Liver (tissue), 9 donors: Measurements from ENCODE around the gene CA14. TPM values are rescaled to one million over a fixed set of nuclear protein-coding genes. Genes with fewer than 3 reads are reported as not detected.
A peak's percentile ranks its signal among the peaks of the same experiment; 100 is the strongest.

Source experiments
- DNase-seq: peaks from one replicate; pipeline ENCODE4 v3.0.0-alpha.2; 2017; ENCODE audit warnings: low spot score
- H3K27ac ChIP-seq, 2 donors: one replicate each; pipeline ENCODE4 v1.7.0; 2013; ENCODE audit warnings: inconsistent platforms in 2 of 2, low read length in 2 of 2, control low read depth in 1 of 2, low read depth in 1 of 2, mild to moderate bottlenecking in 1 of 2
- H3K27me3 ChIP-seq, 4 donors: one replicate each; pipeline versions ENCODE4 v1.6.1 to v1.7.0; 2013; ENCODE audit warnings: low read length in 3 of 4, inconsistent platforms in 1 of 4, mild to moderate bottlenecking in 1 of 4, moderate library complexity in 1 of 4; ENCODE audit not compliant: control insufficient read depth in 4 of 4, insufficient read depth in 4 of 4
- H3K36me3 ChIP-seq, 4 donors: one replicate each; pipeline versions ENCODE4 v1.6.1 to v1.7.0; 2013; ENCODE audit warnings: low read length in 3 of 4, mild to moderate bottlenecking in 3 of 4, low read depth in 1 of 4, moderate library complexity in 1 of 4; ENCODE audit not compliant: control insufficient read depth in 4 of 4, insufficient read depth in 3 of 4
- H3K4me1 ChIP-seq, 4 donors: one replicate each; pipeline versions ENCODE4 v1.6.1 to v1.7.0; 2013; ENCODE audit warnings: low read length in 3 of 4, mild to moderate bottlenecking in 3 of 4, moderate library complexity in 1 of 4; ENCODE audit not compliant: control insufficient read depth in 4 of 4, insufficient read depth in 4 of 4
- H3K4me3 ChIP-seq, 3 donors: one replicate each; pipeline versions ENCODE4 v1.6.1 to v1.7.0; 2013; ENCODE audit warnings: low read length in 3 of 3, control low read depth in 1 of 3, low read depth in 1 of 3, mild to moderate bottlenecking in 1 of 3
- H3K9ac ChIP-seq, 2 donors: one replicate each; pipeline ENCODE4 v1.7.0; 2013; ENCODE audit warnings: low read length in 2 of 2, mild to moderate bottlenecking in 2 of 2, moderate library complexity in 2 of 2, control low read depth in 1 of 2, low read depth in 1 of 2
- H3K9me3 ChIP-seq, 4 donors: one replicate each; pipeline versions ENCODE4 v1.6.1 to v1.7.0; 2013; ENCODE audit warnings: low read length in 3 of 4; ENCODE audit not compliant: control insufficient read depth in 4 of 4
- HNF4A ChIP-seq, 2 donors: conservative IDR thresholded peaks; 2 replicates each; pipeline ENCODE4 v1.6.1; 2016; ENCODE audit warnings: antibody characterized with exemption in 2 of 2, mild to moderate bottlenecking in 2 of 2
- NR2F2 ChIP-seq: IDR thresholded peaks from 2 replicates; pipeline ENCODE4 v1.6.1; 2016; ENCODE audit warnings: antibody characterized with exemption
- RAD21 ChIP-seq, 2 donors: IDR thresholded peaks; 2 replicates each; pipeline ENCODE4 v1.6.1; 2016; ENCODE audit warnings: antibody characterized with exemption in 2 of 2, mild to moderate bottlenecking in 2 of 2
- RXRA ChIP-seq, 2 donors: IDR thresholded peaks; 2 replicates each; pipeline ENCODE4 v1.6.1; 2017 to 2018; ENCODE audit warnings: antibody characterized with exemption in 2 of 2, mild to moderate bottlenecking in 1 of 2
- SP1 ChIP-seq: IDR thresholded peaks from 2 replicates; pipeline ENCODE4 v1.6.1; 2018; ENCODE audit warnings: antibody characterized with exemption, mild to moderate bottlenecking
- TAF1 ChIP-seq: conservative IDR thresholded peaks from 2 replicates; pipeline ENCODE4 v1.6.1; 2016; ENCODE audit warnings: antibody characterized with exemption, mild to moderate bottlenecking
- YY1 ChIP-seq: IDR thresholded peaks from 2 replicates; pipeline ENCODE4 v1.6.1; 2016; ENCODE audit warnings: antibody characterized with exemption, mild to moderate bottlenecking
- WGBS: extraction: QIAGEN DNeasy Blood & Tissue Kit; methylation state at CpG from one replicate; pipeline ENCODE4 v1.1.7; 2013; 5-methylcytosine and 5-hydroxymethylcytosine counted together
- polyA plus RNA-seq, 2 donors: library from polyadenylated mRNA; stranded (reverse) in 1 of 2; unstranded in 1 of 2; fragments of 200-250 nt in 1 of 2; fragments of >200 nt in 1 of 2; fragmentation: Nextera tagmentation in 1 of 2; extraction: Ambion mirVana in 1 of 2; gene quantifications; one replicate each; pipeline versions ENCODE4 v1.2.1 to v1.2.3, GENCODE V29; 2013 to 2015
- total RNA-seq, 2 donors: library from RNA; depleted of rRNA; stranded (reverse); fragments of >200 nt; gene quantifications; one replicate each; pipeline ENCODE4 v1.2.3, GENCODE V29; 2014
- TF ChIP-seq, protein P1 (sequence below): IDR thresholded peaks from 2 replicates; pipeline ENCODE4 v1.6.1; 2016; ENCODE audit warnings: antibody characterized with exemption
- TF ChIP-seq, protein P2 (sequence below): IDR thresholded peaks from 2 replicates; pipeline ENCODE4 v1.6.1; 2016; ENCODE audit warnings: antibody characterized with exemption, mild to moderate bottlenecking
- donor health status: healthy.
- donor health status: healthy.
- donor health status: healthy.
- donor health status: healthy.
- donor health status: healthy.

CA14 gene
- total and polyA plus RNA-seq, 4 donors: 0.22 to 2.7 (median 1.2) TPM

DNA sequence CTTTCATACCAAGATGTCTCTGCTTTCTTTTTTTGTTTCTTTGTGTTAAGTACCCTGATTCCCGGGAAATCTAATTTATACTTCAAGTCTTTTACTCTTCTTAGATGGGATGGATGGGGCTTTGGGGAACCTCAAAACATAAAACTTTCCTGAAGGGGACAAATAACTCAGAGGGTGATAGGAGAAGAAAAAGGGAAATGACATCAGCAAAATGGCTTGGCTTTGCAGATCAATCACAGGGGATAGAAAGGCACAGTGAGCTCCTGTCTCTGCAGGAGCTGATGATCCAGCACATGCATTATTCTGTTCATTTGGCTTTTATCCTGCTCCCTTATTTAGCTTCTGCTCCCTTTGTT, 1.4 kb upstream of the CA14 start:
- Histone ChIP-seq H3K9me3 (no peaks in the 10 kb centered on the region), H3K9ac (peak overlapping the region in 1 of 2 donors; percentile 91), H3K27me3 (no peaks in the 10 kb centered on the region), H3K27ac (no peak overlapping the region), H3K4me3 (no peak overlapping the region), H3K36me3 (no peaks in the 10 kb centered on the region), H3K4me1 (peaks cover 12 to 56% (median 53%) of the 10 kb centered on the region in 4 donors)
- WGBS: 2% methylated on average over 1 of the region's 1 CpG
- TF ChIP-seq, protein P1, sequence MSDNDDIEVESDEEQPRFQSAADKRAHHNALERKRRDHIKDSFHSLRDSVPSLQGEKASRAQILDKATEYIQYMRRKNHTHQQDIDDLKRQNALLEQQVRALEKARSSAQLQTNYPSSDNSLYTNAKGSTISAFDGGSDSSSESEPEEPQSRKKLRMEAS: no peak
- TF ChIP-seq NR2F2 (peak; percentile 5), RXRA (IDR thresholded peaks at IDR 0.05) (no peak)
- no peak for DNase-seq

DNA sequence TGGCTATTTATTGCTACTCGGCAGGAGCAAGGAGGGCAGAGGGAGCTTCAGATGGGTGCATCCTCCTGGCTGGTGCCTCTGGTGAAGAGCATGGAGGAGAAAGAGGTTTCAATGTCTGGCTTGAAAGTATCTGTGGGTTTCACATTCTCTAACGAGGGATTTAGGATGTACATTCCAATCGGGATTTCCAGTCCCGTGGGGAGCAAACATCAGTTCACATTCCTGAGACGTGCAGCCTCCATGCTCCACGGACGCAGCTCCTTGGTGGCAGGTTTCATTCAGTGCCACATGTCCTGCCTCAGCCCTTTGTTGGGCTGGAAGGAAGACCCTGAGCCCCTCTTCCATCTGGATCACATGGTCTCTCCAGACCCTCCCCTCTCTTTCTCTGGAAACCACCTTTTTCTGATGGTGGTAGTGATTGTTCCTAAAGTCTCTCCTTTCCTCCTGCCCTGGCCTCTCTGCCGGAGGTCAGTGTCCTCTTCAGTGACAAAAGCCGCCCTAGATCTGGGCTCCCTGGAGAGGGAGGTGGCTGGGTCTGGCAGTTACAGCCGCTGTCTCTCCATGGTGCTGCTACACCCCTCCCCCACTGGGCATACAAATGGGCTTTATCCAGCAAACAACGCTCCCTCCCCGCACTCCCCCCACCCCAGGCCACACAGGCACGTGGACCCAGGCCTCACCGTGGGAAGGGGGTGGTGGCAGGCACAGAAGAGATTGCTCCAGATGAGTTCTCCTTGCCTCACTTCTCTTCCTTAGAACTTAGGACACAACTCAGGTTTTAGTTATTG, 826 bp upstream of the CA14 start:
- H3K9ac ChIP-seq: no peak overlapping the region
- no peak overlapping the region for H3K27ac ChIP-seq
- H3K4me3 ChIP-seq: peak overlapping the region in 1 of 3 donors; percentile 31

DNA sequence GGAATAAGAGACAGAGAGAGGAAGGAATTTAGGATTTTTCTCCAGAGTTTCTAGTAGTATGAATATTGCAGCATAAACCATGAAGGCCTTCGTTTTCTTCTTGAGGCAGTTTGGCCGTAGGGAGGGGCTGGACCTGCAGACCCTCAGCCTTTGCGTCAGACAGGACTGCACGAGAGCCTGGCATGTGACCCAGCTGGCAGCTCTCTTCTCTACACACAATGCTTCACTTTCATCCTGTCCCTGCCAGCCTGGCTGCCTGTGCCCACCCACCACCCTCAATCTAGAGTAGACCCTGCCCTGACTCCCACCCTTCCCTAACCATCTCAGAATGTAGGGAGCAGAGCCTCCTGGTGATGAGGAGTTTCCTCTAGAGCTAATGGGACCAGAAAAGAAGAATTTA, 1.6 kb downstream of the CA14 start:
- TF ChIP-seq SP1 (no peak), YY1 (no peak)
- Histone ChIP-seq H3K4me3 (no peak overlapping the region), H3K9me3 (no peaks in the 10 kb centered on the region), H3K36me3 (peaks cover 0 to 2% (median 0%) of the 10 kb centered on the region in 4 donors), H3K9ac (no peak overlapping the region), H3K27me3 (no peaks in the 10 kb centered on the region), H3K4me1 (peaks cover 13 to 60% (median 57%) of the 10 kb centered on the region in 4 donors), H3K27ac (no peak overlapping the region)
- DNase-seq: no peak
- 34% methylated on average over 4 of the region's 4 CpGs for WGBS

More for the DNA sequence above, 826 bp upstream of the CA14 start:
- peak; percentile 52 for DNase-seq
- peaks cover 13 to 60% (median 57%) of the 10 kb centered on the region in 4 donors for H3K4me1 ChIP-seq
- 19% methylated on average over 14 of the region's 14 CpGs for WGBS
- H3K36me3 ChIP-seq: no peaks in the 10 kb centered on the region
- H3K9me3 ChIP-seq: no peaks in the 10 kb centered on the region
- TF ChIP-seq, protein P1: no peak
- peak in 1 of 2 donors; percentile 36 for TF ChIP-seq RAD21 (IDR thresholded peaks at IDR 0.05)
- TF ChIP-seq, protein P2, sequence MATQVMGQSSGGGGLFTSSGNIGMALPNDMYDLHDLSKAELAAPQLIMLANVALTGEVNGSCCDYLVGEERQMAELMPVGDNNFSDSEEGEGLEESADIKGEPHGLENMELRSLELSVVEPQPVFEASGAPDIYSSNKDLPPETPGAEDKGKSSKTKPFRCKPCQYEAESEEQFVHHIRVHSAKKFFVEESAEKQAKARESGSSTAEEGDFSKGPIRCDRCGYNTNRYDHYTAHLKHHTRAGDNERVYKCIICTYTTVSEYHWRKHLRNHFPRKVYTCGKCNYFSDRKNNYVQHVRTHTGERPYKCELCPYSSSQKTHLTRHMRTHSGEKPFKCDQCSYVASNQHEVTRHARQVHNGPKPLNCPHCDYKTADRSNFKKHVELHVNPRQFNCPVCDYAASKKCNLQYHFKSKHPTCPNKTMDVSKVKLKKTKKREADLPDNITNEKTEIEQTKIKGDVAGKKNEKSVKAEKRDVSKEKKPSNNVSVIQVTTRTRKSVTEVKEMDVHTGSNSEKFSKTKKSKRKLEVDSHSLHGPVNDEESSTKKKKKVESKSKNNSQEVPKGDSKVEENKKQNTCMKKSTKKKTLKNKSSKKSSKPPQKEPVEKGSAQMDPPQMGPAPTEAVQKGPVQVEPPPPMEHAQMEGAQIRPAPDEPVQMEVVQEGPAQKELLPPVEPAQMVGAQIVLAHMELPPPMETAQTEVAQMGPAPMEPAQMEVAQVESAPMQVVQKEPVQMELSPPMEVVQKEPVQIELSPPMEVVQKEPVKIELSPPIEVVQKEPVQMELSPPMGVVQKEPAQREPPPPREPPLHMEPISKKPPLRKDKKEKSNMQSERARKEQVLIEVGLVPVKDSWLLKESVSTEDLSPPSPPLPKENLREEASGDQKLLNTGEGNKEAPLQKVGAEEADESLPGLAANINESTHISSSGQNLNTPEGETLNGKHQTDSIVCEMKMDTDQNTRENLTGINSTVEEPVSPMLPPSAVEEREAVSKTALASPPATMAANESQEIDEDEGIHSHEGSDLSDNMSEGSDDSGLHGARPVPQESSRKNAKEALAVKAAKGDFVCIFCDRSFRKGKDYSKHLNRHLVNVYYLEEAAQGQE: peak; percentile 62
- peak; percentile 58 to 77 for TF ChIP-seq RXRA (IDR thresholded peaks at IDR 0.05)
- TF ChIP-seq SP1: peak; percentile 72
- TF ChIP-seq TAF1: no peak
- peak; percentile 24 to 45 for TF ChIP-seq HNF4A (conservative IDR thresholded peaks at IDR 0.05)
- H3K27me3 ChIP-seq: no peaks in the 10 kb centered on the region
